NCI-H345 treated with DMSO at 0.1 percent for 48 hours (cell line): ENCODE results near the gene MUC5AC.
"Not testable (repeated sequence)": the region's sequence is repeated elsewhere in the genome, so short reads cannot be mapped to it uniquely, and the experiment has no call there.

Experiments
- DNase-seq: peaks from one replicate; lab custom pipeline; 2025; ENCODE audit not compliant: unreplicated experiment; lab: John Stamatoyannopoulos, UW

The MUC5AC gene

DNA sequence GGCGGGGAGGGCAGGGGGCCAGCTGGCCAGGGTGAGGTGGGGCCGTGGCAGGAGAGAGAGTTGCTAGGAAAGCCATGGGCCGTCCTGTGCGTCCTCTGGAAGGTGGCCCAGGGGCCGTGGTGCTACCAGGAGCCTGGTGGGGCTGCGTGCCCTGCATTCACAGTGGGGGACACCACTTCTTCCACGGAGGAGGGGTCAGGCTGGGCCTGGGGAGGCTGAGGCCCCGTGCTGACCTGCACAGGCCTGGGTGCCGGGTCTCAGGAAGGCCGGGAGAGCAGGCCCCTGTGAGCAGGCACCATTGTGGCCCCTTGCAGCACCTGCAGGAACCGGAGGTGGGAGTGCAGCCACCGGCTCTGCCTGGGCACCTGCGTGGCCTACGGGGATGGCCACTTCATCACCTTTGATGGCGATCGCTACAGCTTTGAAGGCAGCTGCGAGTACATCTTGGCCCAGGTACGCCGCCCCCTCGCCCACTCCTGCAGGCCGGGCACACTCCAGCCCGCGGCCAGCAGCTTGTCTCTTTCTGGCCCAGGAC, 77.1 kb downstream of the MUC5AC start:
- no peak for DNase-seq

DNA sequence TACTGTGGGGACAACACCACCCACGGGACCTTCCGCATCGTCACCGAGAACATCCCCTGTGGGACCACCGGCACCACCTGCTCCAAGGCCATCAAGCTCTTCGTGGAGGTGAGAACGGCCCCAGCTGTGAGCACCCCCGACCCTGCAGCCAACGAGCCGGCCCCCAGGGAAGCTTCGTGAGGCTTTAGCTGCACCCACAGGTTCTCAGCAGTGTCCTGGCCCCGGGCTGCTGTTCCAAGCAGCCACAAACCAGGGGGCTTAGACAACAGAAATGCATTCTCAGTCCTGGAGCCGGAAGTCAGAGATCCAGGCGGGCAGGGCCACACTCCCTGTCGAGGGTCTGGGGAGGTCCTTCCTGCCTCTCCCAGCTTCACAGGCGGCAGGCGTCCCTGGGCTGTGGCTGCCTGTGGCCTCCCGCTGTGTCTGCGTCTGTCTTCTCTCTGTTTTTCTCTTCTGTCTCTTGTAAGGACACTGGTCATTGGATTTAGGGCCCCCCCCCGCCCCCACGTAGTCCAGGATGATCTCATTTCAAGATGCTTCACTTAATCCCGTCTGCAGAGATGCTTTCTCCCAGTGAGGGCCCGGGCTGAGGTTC, 77.7 kb downstream of the MUC5AC start:
- no peak for DNase-seq

DNA sequence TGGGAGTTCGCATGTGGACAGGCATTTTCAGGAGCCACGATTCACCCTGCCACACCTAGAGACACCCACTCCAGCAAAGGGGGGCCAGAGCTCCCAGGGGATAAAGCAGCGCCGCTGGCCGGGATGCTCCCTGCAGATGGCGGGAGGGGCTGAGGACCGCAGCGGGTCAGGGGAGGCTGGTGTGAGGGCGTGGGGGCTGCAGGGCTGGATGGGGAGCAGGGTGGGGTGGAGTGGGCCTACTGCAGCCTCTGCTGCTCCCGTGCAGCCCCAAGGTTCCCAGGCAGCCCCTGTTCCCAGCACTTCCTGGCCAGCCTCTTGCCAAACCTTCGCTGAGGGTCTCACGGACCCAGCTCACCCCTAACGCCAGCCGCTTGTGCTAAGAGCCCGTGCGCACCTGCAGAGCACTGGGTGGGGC, 78.2 kb downstream of the MUC5AC start:
- no peak for DNase-seq

DNA sequence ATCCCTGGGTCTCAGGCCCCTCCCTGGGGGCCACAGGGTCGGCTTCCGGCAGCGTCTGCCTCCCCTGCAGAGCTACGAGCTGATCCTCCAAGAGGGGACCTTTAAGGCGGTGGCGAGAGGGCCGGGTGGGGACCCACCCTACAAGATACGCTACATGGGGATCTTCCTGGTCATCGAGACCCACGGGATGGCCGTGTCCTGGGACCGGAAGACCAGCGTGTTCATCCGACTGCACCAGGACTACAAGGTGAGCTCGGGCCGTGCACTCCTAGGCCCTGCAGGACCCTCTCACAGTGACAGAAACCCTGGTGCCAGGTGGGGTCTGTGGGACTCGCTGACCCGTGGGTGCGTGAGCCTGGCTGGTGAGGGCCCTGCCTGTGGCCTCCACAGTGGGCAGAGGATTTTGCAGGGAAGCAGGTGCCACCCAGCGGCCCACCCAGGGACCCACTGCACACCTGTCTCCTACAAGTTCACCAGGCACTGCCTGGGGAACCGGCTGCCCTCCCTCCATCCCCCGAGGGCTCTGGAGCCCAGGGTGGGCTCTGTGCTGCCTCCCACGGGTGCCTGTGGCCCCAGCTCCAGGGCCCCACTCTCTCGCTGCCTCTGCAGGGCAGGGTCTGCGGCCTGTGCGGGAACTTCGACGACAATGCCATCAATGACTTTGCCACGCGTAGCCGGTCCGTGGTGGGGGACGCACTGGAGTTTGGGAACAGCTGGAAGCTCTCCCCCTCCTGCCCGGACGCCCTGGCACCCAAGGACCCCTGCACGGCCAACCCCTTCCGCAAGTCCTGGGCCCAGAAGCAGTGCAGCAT, 78.8 kb downstream of the MUC5AC start:
- no peak for DNase-seq

DNA sequence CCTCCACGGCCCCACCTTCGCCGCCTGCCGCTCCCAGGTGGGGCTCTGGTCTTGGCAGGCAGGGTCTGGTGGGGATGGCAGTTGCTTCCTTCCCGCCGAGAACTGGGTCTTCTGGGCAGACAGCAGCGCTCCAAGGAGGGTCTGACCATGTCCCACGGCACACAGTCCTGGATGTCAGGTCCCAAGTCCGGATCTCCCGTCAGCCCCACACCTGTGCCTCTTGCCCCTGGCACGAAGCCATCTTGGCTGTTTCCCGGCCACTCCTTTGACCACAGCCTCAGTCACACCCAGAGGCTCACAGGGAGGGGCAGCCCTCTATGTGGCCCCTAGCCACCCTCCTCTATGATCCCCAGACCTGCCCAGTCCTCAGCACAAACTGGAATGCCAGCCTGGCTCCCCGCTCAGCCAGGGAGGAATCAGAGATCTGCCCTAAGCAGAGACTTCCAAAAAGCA, 79.4 kb downstream of the MUC5AC start:
- no peak for DNase-seq

DNA sequence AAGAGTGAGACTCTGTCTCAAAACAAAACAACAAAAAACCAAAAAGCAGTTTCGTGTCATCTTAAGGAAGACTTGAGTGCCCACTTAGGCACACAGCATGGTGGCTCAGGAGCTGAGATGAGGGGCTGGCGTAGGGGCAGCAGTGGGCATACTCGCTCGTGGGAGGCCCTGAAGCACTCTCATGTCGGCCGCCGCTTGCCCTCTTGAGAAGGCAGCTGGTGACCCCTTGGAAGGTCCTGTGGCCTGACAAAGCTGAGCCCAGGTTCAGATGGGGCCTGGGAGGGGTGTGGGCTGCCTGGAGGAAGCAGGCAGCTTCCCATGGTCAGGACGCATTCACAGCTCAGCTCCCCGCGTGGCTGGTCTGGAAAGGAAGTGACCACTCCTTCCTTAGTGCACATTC, 80.1 kb downstream of the MUC5AC start:
- DNase-seq = no peak

DNA sequence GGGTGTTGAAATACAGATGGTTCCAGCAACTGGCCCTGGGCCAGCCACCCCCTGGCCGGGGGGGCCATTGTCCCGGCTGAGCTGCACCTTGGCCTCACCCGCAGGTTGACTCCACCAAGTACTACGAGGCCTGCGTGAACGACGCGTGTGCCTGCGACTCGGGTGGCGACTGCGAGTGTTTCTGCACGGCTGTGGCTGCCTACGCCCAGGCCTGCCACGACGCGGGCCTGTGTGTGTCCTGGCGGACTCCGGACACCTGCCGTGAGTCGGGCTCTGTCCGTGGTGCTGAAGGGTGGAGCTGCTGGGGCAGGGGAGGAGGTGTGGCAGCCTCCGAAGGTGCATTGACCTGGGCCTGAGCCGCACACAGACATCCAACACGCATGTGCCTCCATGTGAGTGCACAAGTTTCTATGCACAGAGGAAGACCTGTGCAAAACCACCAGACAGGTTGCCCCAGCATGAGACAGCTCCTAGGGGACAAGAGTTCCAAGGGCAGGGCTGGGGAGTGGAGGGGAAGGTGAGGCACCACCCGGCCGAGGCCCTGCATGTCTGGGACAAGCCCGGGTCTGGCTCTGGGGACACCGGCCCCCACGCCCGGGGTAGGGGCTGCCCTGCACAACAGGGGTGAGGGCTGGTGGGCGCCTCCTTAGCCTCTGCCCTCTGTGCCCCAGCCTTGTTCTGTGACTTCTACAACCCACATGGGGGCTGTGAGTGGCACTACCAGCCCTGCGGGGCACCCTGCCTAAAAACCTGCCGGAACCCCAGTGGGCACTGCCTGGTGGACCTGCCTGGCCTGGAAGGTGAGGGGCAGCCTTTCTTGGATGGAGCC, 81.2 kb downstream of the MUC5AC start:
- no peak for DNase-seq

DNA sequence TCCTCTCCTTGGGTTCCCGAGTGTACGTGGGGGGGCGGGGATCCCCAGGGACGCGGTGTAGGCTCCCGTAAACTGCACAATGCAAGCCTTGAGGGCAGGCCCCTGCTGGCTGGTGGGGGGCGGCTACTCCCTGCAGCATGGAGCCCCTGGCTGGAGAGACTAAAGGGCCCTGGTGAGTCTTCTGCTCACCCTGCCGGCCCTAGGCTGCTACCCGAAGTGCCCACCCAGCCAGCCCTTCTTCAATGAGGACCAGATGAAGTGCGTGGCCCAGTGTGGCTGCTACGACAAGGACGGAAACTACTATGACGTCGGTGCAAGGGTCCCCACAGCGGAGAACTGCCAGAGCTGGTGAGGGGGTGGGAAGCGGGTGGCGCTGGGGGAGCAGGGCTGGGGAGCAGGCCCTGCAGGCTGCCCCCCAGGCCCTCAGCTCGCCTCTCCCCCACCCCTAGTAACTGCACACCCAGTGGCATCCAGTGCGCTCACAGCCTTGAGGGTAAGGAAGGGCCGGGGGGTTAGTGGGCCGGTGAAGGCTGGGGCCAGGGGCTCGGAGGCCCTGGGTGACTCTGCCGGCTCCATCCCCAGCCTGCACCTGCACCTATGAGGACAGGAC, 81.9 kb downstream of the MUC5AC start:
- no peak for DNase-seq

DNA sequence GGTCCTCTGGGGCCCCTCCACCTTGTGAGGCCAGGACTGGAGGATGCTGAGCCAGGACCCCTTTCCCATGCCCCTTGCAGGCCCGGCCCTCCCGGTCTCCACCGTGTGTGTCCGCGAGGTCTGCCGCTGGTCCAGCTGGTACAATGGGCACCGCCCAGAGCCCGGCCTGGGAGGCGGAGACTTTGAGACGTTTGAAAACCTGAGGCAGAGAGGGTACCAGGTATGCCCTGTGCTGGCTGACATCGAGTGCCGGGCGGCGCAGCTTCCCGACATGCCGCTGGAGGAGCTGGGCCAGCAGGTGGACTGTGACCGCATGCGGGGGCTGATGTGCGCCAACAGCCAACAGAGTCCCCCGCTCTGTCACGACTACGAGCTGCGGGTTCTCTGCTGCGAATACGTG, 83.0 kb downstream of the MUC5AC start:
- no peak for DNase-seq

DNA sequence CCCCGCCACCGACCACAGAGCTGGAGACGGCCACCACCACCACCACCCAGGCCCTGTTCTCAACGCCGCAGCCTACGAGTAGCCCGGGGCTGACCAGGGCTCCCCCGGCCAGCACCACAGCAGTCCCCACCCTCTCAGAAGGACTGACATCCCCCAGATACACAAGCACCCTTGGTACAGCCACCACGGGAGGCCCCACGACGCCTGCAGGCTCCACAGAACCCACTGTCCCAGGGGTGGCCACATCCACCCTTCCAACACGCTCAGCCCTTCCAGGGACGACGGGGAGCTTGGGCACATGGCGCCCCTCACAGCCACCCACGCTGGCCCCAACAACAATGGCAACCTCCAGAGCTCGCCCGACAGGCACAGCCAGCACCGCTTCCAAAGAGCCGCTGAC, 84.0 kb downstream of the MUC5AC start:
- DNase-seq = no peak

DNA sequence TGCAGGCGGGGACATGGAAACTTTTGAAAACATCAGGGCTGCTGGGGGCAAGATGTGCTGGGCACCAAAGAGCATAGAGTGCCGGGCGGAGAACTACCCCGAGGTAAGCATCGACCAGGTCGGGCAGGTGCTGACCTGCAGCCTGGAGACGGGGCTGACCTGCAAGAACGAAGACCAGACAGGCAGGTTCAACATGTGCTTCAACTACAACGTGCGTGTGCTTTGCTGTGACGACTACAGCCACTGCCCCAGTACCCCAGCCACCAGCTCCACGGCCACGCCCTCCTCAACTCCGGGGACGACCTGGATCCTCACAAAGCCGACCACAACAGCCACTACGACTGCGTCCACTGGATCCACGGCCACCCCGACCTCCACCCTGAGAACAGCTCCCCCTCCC, 84.5 kb downstream of the MUC5AC start:
- DNase-seq = no peak

DNA sequence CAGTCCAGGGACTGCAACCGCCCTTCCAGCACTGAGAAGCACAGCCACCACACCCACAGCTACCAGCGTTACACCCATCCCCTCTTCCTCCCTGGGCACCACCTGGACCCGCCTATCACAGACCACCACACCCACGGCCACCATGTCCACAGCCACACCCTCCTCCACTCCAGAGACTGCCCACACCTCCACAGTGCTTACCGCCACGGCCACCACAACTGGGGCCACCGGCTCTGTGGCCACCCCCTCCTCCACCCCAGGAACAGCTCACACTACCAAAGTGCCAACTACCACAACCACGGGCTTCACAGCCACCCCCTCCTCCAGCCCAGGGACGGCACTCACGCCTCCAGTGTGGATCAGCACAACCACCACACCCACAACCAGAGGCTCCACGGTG, 85.0 kb downstream of the MUC5AC start:
- not testable (repeated sequence) for DNase-seq

DNA sequence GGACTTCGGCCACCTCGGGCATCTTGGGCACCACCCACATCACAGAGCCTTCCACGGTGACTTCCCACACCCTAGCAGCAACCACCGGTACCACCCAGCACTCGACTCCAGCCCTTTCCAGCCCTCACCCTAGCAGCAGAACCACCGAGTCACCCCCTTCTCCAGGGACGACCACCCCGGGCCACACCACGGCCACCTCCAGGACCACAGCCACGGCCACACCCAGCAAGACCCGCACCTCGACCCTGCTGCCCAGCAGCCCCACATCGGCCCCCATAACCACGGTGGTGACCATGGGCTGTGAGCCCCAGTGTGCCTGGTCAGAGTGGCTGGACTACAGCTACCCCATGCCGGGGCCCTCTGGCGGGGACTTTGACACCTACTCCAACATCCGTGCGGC, 85.8 kb downstream of the MUC5AC start:
- not testable (repeated sequence) for DNase-seq

DNA sequence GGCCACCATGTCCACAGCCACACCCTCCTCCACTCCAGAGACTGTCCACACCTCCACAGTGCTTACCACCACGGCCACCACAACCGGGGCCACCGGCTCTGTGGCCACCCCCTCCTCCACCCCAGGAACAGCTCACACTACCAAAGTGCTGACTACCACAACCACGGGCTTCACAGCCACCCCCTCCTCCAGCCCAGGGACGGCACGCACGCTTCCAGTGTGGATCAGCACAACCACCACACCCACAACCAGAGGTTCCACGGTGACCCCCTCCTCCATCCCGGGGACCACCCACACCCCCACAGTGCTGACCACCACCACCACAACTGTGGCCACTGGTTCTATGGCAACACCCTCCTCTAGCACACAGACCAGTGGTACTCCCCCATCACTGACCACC, 86.8 kb downstream of the MUC5AC start:
- DNase-seq = not testable (repeated sequence)

DNA sequence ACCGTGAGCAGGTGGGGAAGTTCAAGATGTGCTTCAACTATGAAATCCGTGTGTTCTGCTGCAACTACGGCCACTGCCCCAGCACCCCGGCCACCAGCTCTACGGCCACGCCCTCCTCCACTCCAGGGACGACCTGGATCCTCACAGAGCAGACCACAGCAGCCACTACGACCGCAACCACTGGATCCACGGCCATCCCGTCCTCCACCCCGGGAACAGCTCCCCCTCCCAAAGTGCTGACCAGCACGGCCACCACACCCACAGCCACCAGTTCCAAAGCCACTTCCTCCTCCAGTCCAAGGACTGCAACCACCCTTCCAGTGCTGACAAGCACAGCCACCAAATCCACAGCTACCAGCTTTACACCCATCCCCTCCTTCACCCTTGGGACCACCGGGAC, 88.0 kb downstream of the MUC5AC start:
- DNase-seq = not testable (repeated sequence)

DNA sequence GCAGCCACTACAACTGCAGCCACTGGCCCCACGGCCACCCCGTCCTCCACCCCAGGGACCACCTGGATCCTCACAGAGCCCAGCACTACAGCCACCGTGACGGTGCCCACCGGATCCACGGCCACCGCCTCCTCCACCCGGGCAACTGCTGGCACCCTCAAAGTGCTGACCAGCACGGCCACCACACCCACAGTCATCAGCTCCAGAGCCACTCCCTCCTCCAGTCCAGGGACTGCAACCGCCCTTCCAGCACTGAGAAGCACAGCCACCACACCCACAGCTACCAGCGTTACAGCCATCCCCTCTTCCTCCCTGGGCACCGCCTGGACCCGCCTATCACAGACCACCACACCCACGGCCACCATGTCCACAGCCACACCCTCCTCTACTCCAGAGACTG, 88.5 kb downstream of the MUC5AC start:
- DNase-seq = not testable (repeated sequence)

DNA sequence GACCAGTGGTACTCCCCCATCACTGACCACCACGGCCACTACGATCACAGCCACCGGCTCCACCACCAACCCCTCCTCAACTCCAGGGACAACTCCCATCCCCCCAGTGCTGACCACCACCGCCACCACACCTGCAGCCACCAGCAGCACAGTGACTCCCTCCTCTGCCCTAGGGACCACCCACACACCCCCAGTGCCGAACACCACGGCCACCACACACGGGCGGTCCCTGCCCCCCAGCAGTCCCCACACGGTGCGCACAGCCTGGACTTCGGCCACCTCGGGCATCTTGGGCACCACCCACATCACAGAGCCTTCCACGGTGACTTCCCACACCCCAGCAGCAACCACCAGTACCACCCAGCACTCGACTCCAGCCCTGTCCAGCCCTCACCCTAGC, 89.3 kb downstream of the MUC5AC start:
- not testable (repeated sequence) for DNase-seq

DNA sequence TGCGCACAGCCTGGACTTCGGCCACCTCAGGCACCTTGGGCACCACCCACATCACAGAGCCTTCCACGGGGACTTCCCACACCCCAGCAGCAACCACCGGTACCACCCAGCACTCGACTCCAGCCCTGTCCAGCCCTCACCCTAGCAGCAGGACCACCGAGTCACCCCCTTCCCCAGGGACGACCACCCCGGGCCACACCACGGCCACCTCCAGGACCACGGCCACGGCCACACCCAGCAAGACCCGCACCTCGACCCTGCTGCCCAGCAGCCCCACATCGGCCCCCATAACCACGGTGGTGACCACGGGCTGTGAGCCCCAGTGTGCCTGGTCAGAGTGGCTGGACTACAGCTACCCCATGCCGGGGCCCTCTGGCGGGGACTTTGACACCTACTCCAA, 91.2 kb downstream of the MUC5AC start:
- not testable (repeated sequence) for DNase-seq

DNA sequence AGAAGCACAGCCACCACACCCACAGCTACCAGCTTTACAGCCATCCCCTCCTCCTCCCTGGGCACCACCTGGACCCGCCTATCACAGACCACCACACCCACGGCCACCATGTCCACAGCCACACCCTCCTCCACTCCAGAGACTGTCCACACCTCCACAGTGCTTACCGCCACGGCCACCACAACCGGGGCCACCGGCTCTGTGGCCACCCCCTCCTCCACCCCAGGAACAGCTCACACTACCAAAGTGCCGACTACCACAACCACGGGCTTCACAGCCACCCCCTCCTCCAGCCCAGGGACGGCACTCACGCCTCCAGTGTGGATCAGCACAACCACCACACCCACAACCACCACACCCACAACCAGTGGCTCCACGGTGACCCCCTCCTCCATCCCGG, 92.7 kb downstream of the MUC5AC start:
- DNase-seq = not testable (repeated sequence)
